ENCODE measurements around the gene NEB.

The NEB gene

GRCh38 chr2:151556121-151556520 lies 178.2 kb downstream of the NEB start:
- DNase-seq (ENCODE audit: low read depth in 2 of 2), result no peak

- DNase-seq (ENCODE audit: low read depth in 2 of 2), result no peak
These were observed 182.0 kb downstream of the NEB start for GRCh38 chr2:151552287-151552686.

- no peak for DNase-seq (ENCODE audit: low read depth in 2 of 2)
These were observed 182.7 kb downstream of the NEB start for GRCh38 chr2:151551556-151551955.

GRCh38 chr2:151549191-151549590 lies 185.1 kb downstream of the NEB start:
- DNase-seq (ENCODE audit: low read depth in 2 of 2), result no peak

GRCh38 chr2:151544449-151544848 lies 189.8 kb downstream of the NEB start:
- DNase-seq (ENCODE audit: low read depth in 2 of 2), result no peak

GRCh38 chr2:151543876-151544275 lies 190.4 kb downstream of the NEB start:
- no peak for DNase-seq (ENCODE audit: low read depth in 2 of 2)

- DNase-seq (ENCODE audit: low read depth in 2 of 2), result no peak
These were observed 200.3 kb downstream of the NEB start for GRCh38 chr2:151534001-151534400.

GRCh38 chr2:151533127-151533526 lies 201.1 kb downstream of the NEB start:
- DNase-seq (ENCODE audit: low read depth in 2 of 2), result no peak

GRCh38 chr2:151526572-151527090 lies 207.6 kb downstream of the NEB start:
- no peak for DNase-seq (ENCODE audit: low read depth in 2 of 2)

- no peak for DNase-seq (ENCODE audit: low read depth in 2 of 2)
These were observed 208.4 kb downstream of the NEB start for GRCh38 chr2:151525821-151526373.

- DNase-seq (ENCODE audit: low read depth in 2 of 2), result no peak
These were observed 210.4 kb downstream of the NEB start for GRCh38 chr2:151523850-151524249.

- no peak for DNase-seq (ENCODE audit: low read depth in 2 of 2)
These were observed 211.7 kb downstream of the NEB start for GRCh38 chr2:151522556-151522955.

- no peak for DNase-seq (ENCODE audit: low read depth in 2 of 2)
These were observed 213.3 kb downstream of the NEB start for GRCh38 chr2:151520976-151521375.

- DNase-seq (ENCODE audit: low read depth in 2 of 2), result no peak
These were observed 215.5 kb downstream of the NEB start for GRCh38 chr2:151518802-151519201.

GRCh38 chr2:151508519-151508918 lies 225.8 kb downstream of the NEB start:
- DNase-seq (ENCODE audit: low read depth in 2 of 2), result no peak

GRCh38 chr2:151506170-151506569 lies 228.1 kb downstream of the NEB start:
- DNase-seq (ENCODE audit: low read depth in 2 of 2), result no peak

GRCh38 chr2:151498178-151498577 lies 236.1 kb downstream of the NEB start:
- no peak for DNase-seq (ENCODE audit: low read depth in 2 of 2)

GRCh38 chr2:151491496-151491895 lies 242.8 kb downstream of the NEB start:
- no peak for DNase-seq (ENCODE audit: low read depth in 2 of 2)

- no peak for DNase-seq (ENCODE audit: low read depth in 2 of 2)
These were observed 244.0 kb downstream of the NEB start for GRCh38 chr2:151490276-151490675.

- DNase-seq (ENCODE audit: low read depth in 2 of 2), result no peak
These were observed 248.2 kb downstream of the NEB start for GRCh38 chr2:151486053-151486452.

- DNase-seq (ENCODE audit: low read depth in 2 of 2), result no peak
These were observed 250.2 kb downstream of the NEB start for GRCh38 chr2:151484100-151484499.

GRCh38 chr2:151483546-151483945 lies 250.7 kb downstream of the NEB start:
- DNase-seq (ENCODE audit: low read depth in 2 of 2), result no peak

- no peak for DNase-seq (ENCODE audit: low read depth in 2 of 2)
These were observed 252.0 kb downstream of the NEB start for GRCh38 chr2:151482171-151482725.

- no peak for DNase-seq (ENCODE audit: low read depth in 2 of 2)
These were observed 252.5 kb downstream of the NEB start for GRCh38 chr2:151481744-151482143.

Measured in stimulated activated CD8-positive, alpha-beta memory T cell treated with anti-CD3 and anti-CD28 coated beads, Interleukin-7, amount 100 ng/mL, for 1 hour (primary cell).